ENCODE measurements around the gene JARID2.

GRCh38 chr6:15294504-15294903, 48.6 kb downstream of the JARID2 start:
- no peak for TF ChIP-seq ZNF219 (CRISPR knock-in tag; IDR thresholded peaks at IDR 0.05; ENCODE audit: borderline replicate concordance)
- TF ChIP-seq SP1 (CRISPR knock-in tag; conservative IDR thresholded peaks at IDR 0.05): no peak
- no peak for TF ChIP-seq ZNF121 (CRISPR knock-in tag; IDR thresholded peaks at IDR 0.05)
- no peak for TF ChIP-seq CTCF (IDR thresholded peaks at IDR 0.05)
- no peak for TF ChIP-seq RELA (CRISPR knock-in tag; IDR thresholded peaks at IDR 0.05; ENCODE audit: borderline replicate concordance)
- TF ChIP-seq CREB1 (CRISPR knock-in tag; IDR thresholded peaks at IDR 0.05): no peak
- no peak for TF ChIP-seq TEAD4 (CRISPR knock-in tag; IDR thresholded peaks at IDR 0.05)
- no peak for TF ChIP-seq STAT6 (CRISPR knock-in tag; conservative IDR thresholded peaks at IDR 0.05; ENCODE audit: low read depth)
- no peak for TF ChIP-seq ZNF425 (CRISPR knock-in tag; conservative IDR thresholded peaks at IDR 0.05)
- TF ChIP-seq FOXJ3 (CRISPR knock-in tag; IDR thresholded peaks at IDR 0.05; ENCODE audit: borderline replicate concordance): no peak
- TF ChIP-seq NFATC4 (CRISPR knock-in tag; IDR thresholded peaks at IDR 0.05): no peak
- TF ChIP-seq ZMAT4 (CRISPR knock-in tag; IDR thresholded peaks at IDR 0.05): no peak
- no peak for TF ChIP-seq ESRRA (CRISPR knock-in tag; IDR thresholded peaks at IDR 0.05; ENCODE audit: borderline replicate concordance)

Measured in WTC11 (cell line).